ENCODE measurements around the gene ARHGEF3.

ARHGEF3 gene

DNA sequence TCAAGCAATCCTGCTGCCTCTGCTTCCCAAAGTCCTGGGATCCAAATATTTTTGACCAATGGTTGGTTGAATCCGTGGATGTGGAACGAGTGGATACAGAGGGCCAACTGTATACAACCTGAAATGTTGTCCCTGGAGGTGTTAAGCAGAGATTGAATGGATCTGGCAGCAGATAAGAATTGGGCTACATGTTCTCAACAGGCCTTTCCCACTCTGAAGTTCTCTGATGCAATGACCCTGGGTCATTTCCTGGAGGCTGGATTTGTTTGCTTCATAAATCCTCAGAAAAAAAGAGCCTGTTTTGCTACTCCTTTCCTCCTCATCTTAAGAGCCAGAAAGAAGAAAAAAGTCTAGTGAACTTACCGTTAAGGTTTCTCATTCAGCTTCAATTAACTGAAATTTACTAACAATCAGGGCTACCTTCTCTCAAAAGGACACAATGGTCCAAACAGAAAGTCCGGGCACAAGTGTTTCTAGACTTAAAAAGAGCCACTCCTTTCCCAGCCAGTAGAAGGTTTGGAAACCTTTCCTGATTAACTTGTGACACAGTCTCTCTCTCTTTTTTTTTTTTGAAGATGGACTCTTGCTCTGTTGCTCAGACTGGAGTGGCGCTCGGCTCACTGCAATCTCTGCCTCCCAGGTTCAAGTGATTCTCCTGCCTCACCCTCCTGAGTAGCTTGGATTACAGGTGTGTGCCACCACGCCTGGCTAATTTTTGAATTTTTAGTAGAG lies 6.5 kb downstream of the ARHGEF3 start:
- DNase-seq: no peak

- DNase-seq: no peak
These were observed 9.6 kb downstream of the ARHGEF3 start for GRCh38 chr3:56792193-56792592.

DNA sequence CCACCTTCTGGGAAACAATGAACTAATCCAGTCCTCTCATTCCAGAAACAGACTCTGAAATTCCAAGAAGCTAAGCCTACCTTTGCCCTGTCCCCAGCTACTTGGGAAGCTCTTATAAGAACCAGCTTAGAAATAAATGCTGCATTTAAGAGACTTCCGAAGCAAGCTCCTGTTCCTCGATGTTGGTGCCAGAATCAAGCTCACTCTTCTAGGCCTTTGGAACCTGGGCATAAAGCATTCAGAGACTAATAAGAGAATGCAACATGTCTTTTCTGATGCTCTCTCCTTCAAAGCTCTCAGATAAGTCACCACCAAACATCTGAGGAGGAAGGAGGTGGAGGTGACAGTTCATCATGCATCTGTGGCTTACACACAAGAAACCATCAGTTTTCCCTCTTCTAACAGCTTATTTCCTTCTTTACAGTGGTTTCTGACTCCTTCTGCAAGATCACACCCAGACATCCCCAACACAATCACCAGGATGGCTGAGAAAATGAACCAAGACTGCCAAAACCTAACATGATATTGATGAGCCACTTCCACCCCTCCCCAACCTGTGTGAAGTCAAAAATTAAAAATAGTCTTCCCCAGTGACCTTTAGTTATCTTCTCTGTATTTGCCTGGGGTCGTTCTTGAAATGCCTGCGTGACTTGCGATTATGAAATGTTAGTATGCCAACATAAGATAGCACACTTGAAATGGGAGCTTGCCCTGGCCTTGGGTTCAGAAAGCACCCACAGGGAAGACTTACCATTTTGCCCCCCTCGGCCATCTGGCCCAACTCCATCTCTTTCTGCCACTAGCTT lies 11.5 kb downstream of the ARHGEF3 start:
- no peak for DNase-seq

GRCh38 chr3:56789076-56789475 lies 12.7 kb downstream of the ARHGEF3 start:
- no peak for DNase-seq

DNA sequence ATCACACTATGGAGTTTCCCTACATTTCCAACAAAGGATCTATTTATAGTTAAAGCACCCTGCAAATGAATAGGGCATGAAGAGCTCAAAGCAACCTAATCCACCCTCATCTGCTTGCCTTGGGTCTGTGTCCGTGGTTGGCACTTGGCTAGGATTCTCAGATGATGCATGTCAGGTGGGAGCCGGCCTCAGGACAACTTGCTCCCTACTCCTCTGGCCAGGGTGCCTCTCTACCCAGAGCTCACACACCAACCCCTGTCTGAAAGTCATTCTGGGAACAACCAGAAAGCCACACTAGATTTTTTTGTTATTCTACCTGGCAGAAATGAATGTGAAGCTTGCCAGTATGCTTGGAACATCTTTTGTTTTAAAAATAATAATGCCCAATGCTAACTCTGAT lies 13.2 kb downstream of the ARHGEF3 start:
- DNase-seq: no peak

GRCh38 chr3:56787784-56788256 lies 13.9 kb downstream of the ARHGEF3 start:
- DNase-seq: no peak

DNA sequence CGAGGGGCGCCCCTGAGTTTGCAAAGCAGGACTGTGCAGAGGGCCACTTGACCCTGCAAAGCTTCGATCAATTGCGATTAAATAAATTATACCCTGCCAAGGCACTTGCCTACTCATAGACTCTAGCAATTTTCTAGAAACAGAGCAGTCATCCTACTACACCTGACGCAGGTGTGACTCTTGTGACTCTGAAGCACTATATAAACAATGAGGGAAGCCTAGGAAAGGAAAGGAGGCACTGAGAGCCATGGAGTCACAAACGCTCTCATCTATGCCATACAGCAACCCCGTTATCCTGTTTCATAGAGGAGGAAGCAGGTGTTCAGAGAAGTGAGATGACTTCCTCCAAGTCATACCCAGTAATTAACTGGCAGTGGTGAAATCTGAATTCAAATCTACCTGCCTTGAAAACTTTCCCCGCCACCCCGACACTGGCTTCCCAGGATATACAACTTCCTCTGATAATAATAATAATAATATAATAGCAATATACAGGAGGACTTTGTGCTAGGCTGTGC lies 14.4 kb downstream of the ARHGEF3 start:
- DNase-seq: no peak

DNA sequence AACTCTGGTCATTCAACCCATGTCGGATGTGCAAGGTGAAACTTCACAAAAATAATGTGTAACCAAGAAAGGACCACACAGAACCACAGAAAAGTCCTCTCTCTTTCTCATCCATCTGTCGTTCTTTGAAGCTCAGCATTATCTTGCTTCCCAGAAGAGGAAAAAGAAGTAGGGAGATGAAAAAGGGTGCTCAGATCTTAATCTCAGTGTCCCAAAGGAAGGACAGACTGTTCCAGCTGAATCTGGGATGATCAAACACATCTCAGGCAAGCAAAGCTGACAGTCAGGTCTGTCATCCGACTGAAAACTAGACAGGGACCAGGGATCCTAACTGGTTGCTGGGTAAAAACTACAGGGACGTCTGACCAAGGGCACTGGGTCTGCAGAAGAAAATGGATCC lies 16.2 kb downstream of the ARHGEF3 start:
- no peak for DNase-seq

GRCh38 chr3:56784448-56785001 lies 17.2 kb downstream of the ARHGEF3 start:
- no peak for DNase-seq

DNA sequence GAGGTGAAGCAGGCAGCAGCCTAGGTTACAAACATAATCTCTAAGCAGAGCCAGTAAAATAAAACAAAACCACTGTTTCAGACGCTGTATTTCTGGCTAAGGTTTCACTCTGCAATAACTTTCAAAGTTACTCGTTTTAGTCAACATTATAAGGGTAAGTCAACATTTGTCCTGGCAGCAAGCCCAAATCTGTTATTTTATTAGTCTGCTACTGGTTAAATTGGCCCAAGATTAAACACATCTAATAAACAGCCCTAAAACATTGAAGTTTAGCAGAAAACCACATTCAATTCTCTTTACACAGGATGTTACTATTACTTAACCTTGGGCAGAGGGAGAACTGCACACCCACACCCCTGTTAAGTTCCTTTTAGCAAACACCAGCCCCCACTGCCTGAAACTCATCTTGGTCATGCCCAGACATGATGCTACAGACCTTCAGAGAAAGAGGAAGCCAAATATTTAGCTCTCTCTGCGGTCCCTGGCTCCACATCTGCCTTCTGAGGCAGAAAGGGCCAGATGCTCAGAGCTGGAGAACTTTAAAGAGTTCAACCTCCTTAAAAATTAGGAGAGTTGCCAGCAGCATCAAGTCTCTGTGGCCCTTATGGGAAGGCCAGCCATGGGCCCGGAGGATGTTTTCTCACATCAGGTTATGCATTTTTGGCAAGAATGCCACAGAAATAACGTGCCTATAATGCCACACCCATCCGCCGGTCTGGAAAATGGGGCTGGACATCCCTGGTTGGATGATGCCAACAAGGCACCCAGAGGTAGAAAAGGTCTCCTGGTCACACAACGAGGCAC lies 17.9 kb downstream of the ARHGEF3 start:
- peak; percentile 57 for DNase-seq

- no peak for DNase-seq
These were observed 18.8 kb downstream of the ARHGEF3 start for GRCh38 chr3:56782906-56783305.

GRCh38 chr3:56782215-56782614 lies 19.5 kb downstream of the ARHGEF3 start:
- DNase-seq: no peak

DNA sequence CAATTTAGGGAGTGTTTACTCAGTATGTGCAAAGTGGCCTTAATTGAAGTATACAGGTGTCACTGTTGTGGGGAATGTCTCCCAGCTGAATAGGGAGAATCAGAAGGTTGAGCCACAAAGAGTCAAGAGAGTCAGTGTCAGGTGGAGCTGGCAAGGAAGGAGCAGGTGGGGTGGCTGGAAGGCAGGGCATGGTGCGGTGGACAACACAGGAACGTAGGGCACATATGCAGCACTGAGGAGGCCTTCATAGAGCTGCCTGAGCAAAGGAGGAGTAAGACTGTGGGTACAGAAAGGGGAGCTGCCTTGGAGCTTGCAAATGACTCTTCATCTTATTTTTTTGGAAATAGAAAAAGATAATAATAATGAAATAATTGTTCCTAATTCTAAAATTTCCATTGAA lies 20.0 kb downstream of the ARHGEF3 start:
- no peak for DNase-seq

DNA sequence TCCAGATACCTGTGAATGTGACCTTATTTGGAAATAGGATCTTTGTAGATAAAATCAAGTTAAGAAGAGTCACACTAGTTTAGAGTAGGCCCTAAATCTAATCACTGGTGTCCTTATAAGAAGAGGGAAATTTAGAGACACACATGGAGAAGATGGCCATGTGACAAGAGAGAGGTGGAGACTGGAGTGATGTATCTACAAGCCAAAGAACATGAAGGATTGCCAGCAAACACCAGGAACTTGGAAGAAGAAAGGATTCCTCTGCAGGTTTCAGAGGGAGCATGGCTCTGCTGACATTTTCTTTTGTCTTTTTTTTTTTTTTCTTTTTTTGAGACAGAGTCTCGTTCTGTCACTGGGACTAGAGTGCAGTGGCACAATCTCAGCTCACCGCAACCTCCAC lies 20.8 kb downstream of the ARHGEF3 start:
- DNase-seq: no peak

- no peak for DNase-seq
These were observed 22.9 kb downstream of the ARHGEF3 start for GRCh38 chr3:56778893-56779292.

DNA sequence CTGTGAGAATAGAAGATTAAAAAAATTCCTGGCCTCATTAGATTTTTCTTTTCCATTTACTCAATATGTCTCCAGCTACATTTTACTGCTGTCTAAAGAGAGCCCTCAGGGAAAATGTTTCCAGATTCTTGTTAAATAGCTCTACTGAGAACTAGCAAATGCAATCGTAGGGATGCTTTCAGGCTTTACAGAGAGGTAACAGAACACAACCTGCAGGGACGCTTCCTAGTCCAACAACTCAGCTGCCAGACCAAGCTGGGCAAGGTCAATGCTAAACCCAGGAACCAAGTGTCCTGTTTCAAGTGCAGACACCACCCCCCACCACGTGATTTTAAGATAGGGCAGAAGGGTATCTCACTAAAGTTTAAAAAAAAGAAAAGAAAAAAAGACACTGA lies 25.2 kb downstream of the ARHGEF3 start:
- no peak for DNase-seq

DNA sequence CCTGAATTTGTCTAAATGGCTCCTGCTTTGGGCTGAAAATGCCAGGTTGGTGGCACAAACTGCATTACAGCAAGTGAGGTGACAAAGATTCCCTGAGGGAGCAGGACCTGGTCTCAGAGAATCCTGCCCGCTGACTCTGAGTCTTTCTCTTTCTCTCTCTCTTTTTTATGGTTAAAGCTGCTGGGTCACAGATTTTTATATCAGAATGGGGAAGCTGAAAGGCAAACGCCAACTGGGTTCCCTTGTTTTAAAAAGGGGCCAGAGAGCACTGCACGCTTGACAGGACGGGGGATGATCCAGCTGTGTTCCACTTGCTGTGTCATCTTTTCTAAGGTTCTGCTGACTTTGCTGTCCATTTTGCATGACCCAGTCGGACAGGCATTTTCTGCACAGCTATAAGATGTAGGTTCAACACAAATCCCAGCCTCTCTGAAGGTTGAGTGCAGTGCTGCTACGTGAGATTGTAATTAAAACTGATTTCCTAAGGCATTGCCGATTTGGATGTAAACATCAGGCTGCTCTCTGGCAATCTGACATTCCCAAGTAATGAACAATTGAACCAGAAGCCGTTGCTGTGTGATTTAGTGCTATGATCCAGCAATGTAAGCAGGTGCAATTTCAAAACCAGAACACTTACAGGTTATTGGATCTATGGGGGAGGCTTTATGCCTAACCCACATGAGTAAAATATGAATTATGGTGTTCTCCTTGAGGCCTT lies 25.8 kb downstream of the ARHGEF3 start:
- DNase-seq: no peak

DNA sequence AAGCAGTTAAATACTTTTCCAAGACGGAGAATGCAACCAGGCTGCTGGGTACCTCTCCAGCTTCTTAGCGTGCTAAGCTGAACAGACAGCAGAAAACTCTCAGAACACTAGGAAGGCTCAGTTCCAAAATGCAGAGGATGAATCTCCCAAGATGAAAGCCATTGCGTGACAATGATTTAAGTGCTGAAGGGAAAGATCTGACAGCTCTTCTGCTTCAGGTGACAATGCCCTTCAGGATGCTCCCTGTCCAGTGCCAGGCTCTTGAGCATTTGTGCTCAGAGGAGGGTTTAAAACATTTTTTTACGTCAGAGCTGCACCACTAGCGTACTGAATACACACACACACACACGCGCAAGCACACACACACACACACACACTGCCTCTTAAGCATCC lies 26.3 kb downstream of the ARHGEF3 start:
- DNase-seq: no peak

- no peak for DNase-seq
These were observed 27.8 kb downstream of the ARHGEF3 start for GRCh38 chr3:56773986-56774385.

- no peak for DNase-seq
These were observed 28.5 kb downstream of the ARHGEF3 start for GRCh38 chr3:56772952-56773938.

DNA sequence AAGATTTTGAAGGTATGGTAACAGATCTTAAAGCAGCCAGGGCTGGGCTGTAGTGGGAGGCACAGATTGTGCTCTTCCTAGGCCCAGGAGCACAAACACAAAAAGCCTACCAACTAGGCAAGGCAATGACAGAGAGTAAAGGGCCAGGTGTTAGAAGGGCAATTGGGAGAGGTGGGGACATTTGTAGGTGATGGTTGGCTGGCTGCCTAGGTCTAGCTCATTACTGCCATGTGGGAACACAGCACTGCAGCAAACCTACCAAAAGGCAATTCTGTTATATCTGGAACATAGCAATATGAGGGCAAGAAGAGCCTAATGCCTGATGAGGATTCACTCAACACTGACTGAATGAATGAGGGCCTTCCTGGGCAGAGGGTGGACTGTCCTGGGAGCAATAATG lies 30.4 kb downstream of the ARHGEF3 start:
- no peak for DNase-seq
